HG03135 (cell line): ENCODE results near the gene NRIP3.

Source experiments
- ATAC-seq: cut with Tn5 transposase; IDR thresholded peaks from one replicate; pipeline ENCODE4 v1.9.1; 2021; ENCODE audit warnings: mild to moderate bottlenecking, moderate library complexity; ENCODE audit not compliant: unreplicated experiment

The NRIP3 gene

DNA sequence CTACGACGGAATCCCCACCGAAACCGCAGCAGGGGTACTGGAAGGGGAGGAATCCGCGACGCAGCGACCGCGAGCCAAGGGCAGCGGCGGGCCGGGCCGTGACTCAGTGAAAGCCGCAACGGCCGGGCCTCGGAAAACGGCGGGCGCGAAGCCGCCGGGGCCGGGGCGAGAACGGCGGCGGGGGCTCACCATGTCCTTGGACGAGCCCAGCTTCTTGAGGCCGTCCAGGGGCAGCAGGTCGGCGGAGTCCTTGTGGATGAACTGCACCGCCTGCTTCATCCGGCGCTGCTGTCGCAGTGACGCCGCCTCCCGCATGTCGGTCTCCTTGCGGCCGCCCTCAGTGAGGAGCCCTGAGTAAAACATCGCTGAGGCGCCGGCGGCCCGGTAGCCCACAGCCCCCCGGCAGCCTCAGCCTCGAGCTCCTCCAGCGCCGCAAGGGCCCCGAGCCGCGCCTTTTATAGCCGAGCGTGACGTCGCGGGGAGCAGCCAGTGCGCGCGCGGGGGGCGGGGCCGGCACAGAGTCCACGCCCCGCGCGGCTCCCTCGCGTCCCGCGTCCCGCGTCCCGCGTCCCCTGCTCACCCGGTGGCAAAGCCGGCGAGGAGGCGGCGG, at the start of gene NRIP3:
Gene NRIP3, minus strand, starts transcription at position 429 of the 610 bp plus-strand sequence. Its CDS starts 66 bp downstream, at position 363.
- ATAC-seq, result no peak

DNA sequence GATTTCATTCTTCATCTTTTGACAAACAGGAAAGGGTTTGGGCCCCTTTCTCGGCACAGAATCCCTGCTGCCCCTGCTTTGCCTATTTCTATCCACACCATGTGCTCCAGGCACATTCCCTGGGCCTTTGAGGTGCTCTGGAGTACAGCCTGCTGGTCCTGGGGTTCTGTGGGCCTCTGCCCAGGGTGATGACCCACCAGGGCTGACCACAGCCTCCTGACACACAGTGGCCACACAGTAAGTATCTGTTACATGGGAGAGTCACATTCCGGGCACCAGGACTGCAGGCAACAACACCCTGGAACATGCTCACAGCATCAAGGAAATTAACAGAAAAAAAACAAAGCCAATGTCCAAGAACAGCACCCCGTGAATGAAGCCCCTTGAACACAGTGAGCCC, 48.5 kb upstream of the NRIP3 start:
- ATAC-seq, result no peak

DNA sequence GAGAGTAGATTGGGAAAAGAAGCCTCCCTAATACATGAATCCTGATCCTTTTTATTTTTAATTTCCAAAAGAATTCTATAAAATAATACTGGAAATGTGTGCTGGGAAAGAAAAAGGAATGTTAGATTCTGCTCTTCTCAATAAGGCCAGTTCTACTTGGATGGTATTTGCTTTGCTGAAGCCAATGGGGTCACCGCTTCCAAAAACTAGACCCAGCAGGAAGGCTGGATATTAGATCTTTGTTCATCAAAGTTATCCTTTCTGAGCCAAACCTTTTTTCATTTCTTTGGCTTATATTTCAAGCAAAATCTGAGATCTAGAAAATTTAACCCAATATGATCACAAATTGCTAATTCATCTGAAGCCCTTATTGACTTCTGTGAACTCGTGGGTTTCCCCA, 46.2 kb upstream of the NRIP3 start:
- no peak for ATAC-seq

DNA sequence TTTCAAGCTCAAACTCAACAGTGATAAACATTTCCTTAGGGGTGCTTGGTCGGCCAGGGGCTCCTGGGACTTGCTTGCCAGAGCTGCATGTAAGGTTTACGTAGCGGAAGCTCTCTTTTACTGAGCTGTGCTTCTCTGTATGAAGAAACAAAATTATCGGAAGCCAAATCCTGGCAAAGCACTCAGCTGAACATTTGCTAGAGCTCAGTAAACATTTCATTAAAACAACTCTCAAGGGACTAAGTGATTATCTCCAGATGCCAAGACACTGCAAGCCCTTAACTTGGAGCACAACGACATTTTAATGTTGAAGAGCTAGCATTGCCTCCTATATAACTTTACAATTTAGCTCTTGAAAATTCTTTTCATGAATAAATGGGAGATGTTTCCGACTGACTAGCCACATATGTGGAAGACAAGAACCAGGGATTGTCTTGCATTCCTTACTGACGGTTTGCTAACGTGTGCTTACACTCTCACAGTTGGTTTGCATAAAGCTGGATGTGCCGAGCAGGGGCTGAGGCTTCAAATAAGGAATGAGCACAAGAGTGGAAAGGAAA, 44.2 kb upstream of the NRIP3 start:
- no peak for ATAC-seq

- no peak for ATAC-seq
These were observed 42.7 kb upstream of the NRIP3 start for GRCh38 chr11:9046481-9046880.

DNA sequence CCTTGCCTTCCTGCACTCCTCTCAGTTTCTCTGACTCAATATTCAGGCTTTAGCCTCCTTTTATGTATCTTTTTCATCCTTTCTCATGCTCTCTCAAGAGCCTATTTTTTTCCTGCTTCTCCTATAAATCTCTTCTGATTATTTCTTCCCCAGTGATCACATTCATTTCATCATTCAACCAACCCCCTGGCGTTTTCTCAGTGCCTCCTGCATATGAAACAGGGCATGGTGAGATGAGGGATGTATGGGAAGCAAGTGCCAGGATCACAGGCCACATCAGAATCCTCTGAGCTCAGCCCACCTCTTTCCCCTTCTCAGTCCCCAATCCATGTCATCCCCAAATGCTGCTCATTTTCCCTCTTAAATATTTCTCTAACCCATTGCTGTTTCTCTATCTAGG, 38.7 kb upstream of the NRIP3 start:
- ATAC-seq, result no peak

GRCh38 chr11:9041747-9042146, 37.9 kb upstream of the NRIP3 start:
- ATAC-seq, result no peak

DNA sequence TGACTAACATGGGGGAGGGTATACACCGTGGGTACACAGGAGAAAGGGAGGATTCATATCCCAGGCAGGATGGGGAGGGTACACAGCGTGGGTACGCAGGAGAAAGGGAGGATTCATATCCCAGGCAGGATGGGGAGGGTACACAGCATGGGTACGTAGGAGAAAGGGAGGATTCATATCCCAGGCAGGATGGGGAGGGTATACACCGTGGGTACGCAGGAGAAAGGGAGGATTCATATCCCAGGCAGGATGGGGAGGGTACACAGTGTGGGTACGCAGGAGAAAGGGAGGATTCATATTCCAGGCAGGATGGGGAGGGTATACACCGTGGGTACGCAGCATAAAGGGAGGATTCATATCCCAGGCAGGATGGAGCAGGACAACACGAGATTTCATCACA, 36.6 kb upstream of the NRIP3 start:
- no peak for ATAC-seq

DNA sequence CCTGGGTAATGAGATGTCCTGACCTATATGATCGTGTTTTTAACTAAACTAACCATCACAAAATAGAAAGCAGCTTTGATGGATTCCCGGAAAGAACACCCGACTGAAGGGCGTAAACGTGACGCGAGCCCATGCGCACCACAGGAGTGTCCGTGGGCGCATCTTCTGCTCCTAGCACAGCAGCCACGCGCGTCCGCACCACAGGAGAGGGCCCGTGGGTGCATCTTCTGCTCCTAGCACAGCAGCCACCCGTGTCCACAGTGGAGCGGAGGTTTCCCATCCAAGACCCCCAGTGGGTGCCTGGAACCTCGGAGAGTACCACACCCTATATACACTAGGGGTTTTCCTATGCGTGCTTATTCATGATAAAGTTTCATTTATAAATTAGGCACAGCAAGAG, 36.1 kb upstream of the NRIP3 start:
- ATAC-seq, result no peak

DNA sequence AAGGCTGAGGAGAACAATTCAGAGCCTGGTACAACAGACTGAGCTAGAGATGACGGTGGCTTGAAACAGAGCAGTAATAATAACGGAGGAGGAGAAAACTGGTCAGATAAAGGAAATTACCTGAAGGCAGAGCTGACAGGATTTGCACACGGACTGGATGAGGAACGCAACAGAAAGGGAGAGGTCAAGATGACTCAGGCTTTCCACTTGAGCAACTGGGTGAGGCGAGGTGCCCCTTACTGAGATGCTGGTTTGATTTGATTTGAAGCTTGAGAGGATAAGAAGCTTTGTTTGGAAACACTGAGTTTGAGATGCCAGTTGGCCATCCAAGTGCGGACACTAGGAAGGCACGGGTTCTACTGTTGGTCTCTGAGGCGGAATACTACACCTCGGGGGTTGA, 35.4 kb upstream of the NRIP3 start:
- ATAC-seq, result no peak

GRCh38 chr11:9038541-9038940, 34.7 kb upstream of the NRIP3 start:
- no peak for ATAC-seq

DNA sequence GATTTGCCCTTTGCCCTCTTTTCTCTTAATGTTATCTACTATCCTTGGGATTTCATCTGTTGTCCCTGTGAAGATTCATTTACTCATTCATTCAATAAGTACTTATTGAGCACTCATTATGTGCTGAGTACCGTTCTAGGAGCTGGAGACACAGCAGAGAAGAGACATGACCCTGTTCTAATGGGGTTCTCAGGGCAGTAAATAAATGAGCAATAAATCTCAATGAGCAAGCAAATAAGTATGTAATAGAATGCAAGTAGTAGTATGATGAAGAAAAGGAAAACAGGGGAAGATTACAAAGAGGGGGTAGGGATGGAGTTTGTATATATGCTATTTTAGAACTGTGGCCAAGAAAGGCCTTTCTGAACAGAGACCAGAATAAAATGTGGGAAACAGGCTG, 34.2 kb upstream of the NRIP3 start:
- no peak for ATAC-seq

GRCh38 chr11:9037046-9037780, 33.4 kb upstream of the NRIP3 start:
- ATAC-seq, result no peak

- no peak for ATAC-seq
These were observed 26.8 kb upstream of the NRIP3 start for GRCh38 chr11:9030601-9031000.

- no peak for ATAC-seq
These were observed 25.6 kb upstream of the NRIP3 start for GRCh38 chr11:9029422-9029821.

GRCh38 chr11:9028581-9028980, 24.8 kb upstream of the NRIP3 start:
- no peak for ATAC-seq

- no peak for ATAC-seq
These were observed 21.5 kb upstream of the NRIP3 start for GRCh38 chr11:9025101-9025850.

DNA sequence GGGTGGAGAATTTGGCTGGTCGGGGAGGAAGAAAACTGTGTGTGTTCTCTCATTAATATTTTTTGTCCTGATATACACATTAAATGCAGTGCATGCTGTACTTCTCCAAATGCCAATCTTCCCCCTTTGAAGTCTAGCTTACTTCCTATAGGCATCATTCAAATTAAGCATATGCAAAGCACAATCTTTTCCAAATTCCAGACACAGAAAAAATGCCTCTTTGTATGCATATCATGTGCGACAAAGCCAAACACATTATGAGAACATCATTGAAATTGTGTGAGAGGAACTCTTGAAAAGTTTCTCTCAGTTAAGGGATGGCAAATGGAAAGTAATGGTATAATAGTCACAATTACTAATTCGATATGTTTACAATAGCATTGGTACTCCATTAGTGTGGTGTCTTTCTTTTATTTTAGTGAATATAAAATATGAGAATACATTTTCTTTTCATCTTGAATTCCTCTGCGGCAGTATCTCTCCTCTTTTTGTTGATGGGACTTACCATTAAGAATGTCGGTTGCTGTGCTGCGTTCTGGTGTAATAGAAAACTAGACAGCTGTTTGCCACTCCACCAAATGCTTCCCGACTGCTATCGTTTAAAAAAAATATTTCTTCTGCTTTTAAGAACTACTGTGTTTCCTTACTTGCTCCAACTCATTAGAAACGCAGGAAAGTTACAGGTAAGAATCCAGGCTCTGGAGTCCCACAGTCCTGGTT, 19.3 kb upstream of the NRIP3 start:
- ATAC-seq, result no peak

DNA sequence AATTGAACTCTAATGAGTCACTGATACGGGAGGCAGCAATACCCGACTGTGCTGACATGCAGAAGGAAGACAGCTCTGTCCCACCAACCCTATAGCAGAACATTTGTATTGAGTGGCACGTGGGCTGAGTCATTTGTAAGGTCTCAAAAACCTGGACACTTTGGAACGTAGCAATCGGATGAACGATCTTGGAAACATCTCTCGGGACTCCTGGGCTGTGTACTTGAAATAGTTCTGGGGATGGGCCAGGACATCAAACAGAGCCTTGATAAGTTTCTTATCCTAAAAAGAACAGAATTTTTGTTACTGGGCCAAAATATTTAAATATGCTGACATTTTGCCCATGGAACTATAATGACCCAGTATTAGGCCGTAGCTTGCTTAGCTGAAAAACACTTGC, 17.1 kb upstream of the NRIP3 start:
- ATAC-seq, result no peak

GRCh38 chr11:9019861-9020260, 16.1 kb upstream of the NRIP3 start:
- ATAC-seq, result no peak

DNA sequence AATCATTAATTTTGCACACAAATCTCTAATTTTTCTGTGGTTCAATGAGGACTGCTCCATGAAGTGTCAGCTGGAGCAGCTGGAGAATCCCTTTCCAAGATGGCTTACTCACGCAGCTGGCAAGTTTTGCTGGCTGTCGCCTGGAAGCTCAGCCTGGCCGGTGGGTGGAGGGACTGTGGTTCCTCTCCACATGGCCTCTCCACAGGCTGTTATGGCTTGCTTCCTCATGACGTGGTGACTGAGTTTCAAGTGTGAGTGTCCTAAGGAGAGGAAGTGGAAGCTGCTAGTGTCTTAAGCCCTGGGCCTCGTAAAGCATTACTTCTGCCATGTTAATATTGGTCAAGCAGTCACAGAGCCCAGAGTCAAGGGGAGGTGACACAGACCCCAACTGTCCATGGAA, 14.0 kb upstream of the NRIP3 start:
- no peak for ATAC-seq
